IMR-90 (cell line): Measurements from ENCODE around the gene FANCE. TPM values are rescaled to one million over a fixed set of nuclear protein-coding genes. Genes with fewer than 3 reads are reported as not detected.

Source experiments
- ATAC-seq: fragments of 200-7000 bp; cut with Tn5 transposase; 2 replicates; pipeline ENCODE4 v1.9.1; 2020; ENCODE audit warnings: low read depth, mild to moderate bottlenecking, moderate library complexity
- BruUV-seq: library from RNA; stranded (reverse); fragments of 400-500 nt; replicated peaks from 2 replicates; lab custom pipeline; 2021; lab: Mats Ljungman, UMichigan
- CTCF ChIA-PET: fragments of 300-600 bp; formaldehyde crosslinking; extraction: SDS; loops from one replicate; lab custom pipeline; 2021; ENCODE audit warnings: antibody characterized with exemption; lab: Yijun Ruan, JAX
- POLR2A ChIA-PET: fragments of 300-600 bp; sonication (Branson Sonifier 250); formaldehyde crosslinking; loops from one replicate; lab custom pipeline; 2022; ENCODE audit warnings: antibody characterized with exemption; ENCODE audit not compliant: unreplicated experiment; lab: Charles Lee
- DNase-seq: peaks from one replicate; pipeline ENCODE4 v3.0.0; 2013
- H2AFZ ChIP-seq: replicated peaks from 2 replicates; pipeline ENCODE3; 2013; ENCODE audit warnings: low read length, mild to moderate bottlenecking; ENCODE audit not compliant: poor library complexity
- H2AK5ac ChIP-seq: 2 replicates; pipeline ENCODE4 v1.6.1; 2013; ENCODE audit warnings: low read depth, low read length, inconsistent platforms
- H2AK9ac ChIP-seq: replicated peaks from 2 replicates; pipeline ENCODE3; 2013; ENCODE audit warnings: mild to moderate bottlenecking, low read depth, low read length, moderate library complexity; ENCODE audit not compliant: poor library complexity
- H2BK120ac ChIP-seq: 2 replicates; pipeline ENCODE4 v1.6.1; 2013; ENCODE audit warnings: low read depth, low read length, inconsistent platforms
- H2BK15ac ChIP-seq: 3 replicates; pipeline ENCODE4 v1.6.1; 2013; ENCODE audit warnings: low read depth, low read length, inconsistent platforms
- H2BK20ac ChIP-seq: 2 replicates; pipeline ENCODE4 v1.6.1; 2013; ENCODE audit warnings: low read depth, mild to moderate bottlenecking, inconsistent platforms, low read length, moderate library complexity
- H2BK5ac ChIP-seq: 2 replicates; pipeline ENCODE4 v1.6.1; 2013; ENCODE audit warnings: mild to moderate bottlenecking, low read depth, low read length, inconsistent platforms; ENCODE audit not compliant: poor library complexity, severe bottlenecking
- H3K14ac ChIP-seq: replicated peaks from 2 replicates; pipeline ENCODE4 v1.6.1; 2013; ENCODE audit warnings: low read depth, low read length, inconsistent platforms
- H3K18ac ChIP-seq: 2 replicates; pipeline ENCODE4 v1.6.1; 2013; ENCODE audit warnings: low read depth, low read length, control low read depth
- H3K23ac ChIP-seq: 2 replicates; pipeline ENCODE4 v1.6.1; 2013; ENCODE audit warnings: low read depth, low read length, inconsistent platforms
- H3K27ac ChIP-seq: 2 replicates; pipeline ENCODE4 v1.5.1; 2013; ENCODE audit warnings: mild to moderate bottlenecking, control low read depth, low read length; ENCODE audit not compliant: insufficient read depth
- H3K27me3 ChIP-seq: 2 replicates; pipeline ENCODE4 v1.6.1; 2013; ENCODE audit warnings: low read length; ENCODE audit not compliant: control insufficient read depth, insufficient read depth
- H3K36me3 ChIP-seq: 2 replicates; pipeline ENCODE4 v1.6.1; 2013; ENCODE audit warnings: low read length, mixed read lengths; ENCODE audit not compliant: control insufficient read depth, insufficient read depth
- H3K4ac ChIP-seq: 2 replicates; pipeline ENCODE4 v1.6.1; 2013; ENCODE audit warnings: low read depth, low read length, inconsistent platforms
- H3K4me1 ChIP-seq: 2 replicates; pipeline ENCODE4 v1.6.1; 2013; ENCODE audit warnings: low read length, mixed read lengths; ENCODE audit not compliant: control insufficient read depth, insufficient read depth
- H3K4me2 ChIP-seq: 2 replicates; pipeline ENCODE4 v1.6.1; 2013; ENCODE audit warnings: low read depth, mild to moderate bottlenecking, control low read depth, low read length, moderate library complexity
- H3K4me3 ChIP-seq: 2 replicates; pipeline ENCODE4 v1.5.1; 2013; ENCODE audit warnings: low read depth, mild to moderate bottlenecking, control low read depth, low read length, moderate library complexity; ENCODE audit not compliant: insufficient read depth
- H3K56ac ChIP-seq: 2 replicates; pipeline ENCODE4 v1.6.1; 2013; ENCODE audit warnings: low read length, inconsistent platforms; ENCODE audit not compliant: insufficient read depth; ENCODE audit errors: extremely low read depth
- H3K79me1 ChIP-seq, 2 experiments: 2 replicates each; pipeline ENCODE4 v1.6.1; 2013; ENCODE audit warnings: low read length in 2 of 2, inconsistent platforms in 1 of 2, low read depth in 1 of 2
- H3K9ac ChIP-seq: 2 replicates; pipeline ENCODE4 v1.6.1; 2013; ENCODE audit warnings: low read depth, low read length, control low read depth
- H3K9me1 ChIP-seq: 2 replicates; pipeline ENCODE4 v1.6.1; 2013; ENCODE audit warnings: low read length, inconsistent platforms; ENCODE audit not compliant: insufficient read depth
- H3K9me3 ChIP-seq: 2 replicates; pipeline ENCODE4 v1.6.1; 2013; ENCODE audit warnings: low read length; ENCODE audit not compliant: control insufficient read depth, insufficient read depth
- H4K20me1 ChIP-seq: 2 replicates; pipeline ENCODE4 v1.6.1; 2013; ENCODE audit warnings: low read length, inconsistent platforms; ENCODE audit not compliant: insufficient read depth
- H4K5ac ChIP-seq: 2 replicates; pipeline ENCODE4 v1.6.1; 2013; ENCODE audit warnings: mild to moderate bottlenecking, low read depth, low read length, control low read depth
- H4K8ac ChIP-seq, 2 experiments: 2 replicates each; pipeline ENCODE4 v1.6.1; 2013; ENCODE audit warnings: low read depth in 2 of 2, low read length in 2 of 2, control low read depth in 1 of 2, inconsistent platforms in 1 of 2
- H4K91ac ChIP-seq: 2 replicates; pipeline ENCODE4 v1.6.1; 2013; ENCODE audit warnings: low read depth, low read length, inconsistent platforms; ENCODE audit not compliant: insufficient read depth
- BHLHE40 ChIP-seq: fragments of 150-350 bp; IDR thresholded peaks from 2 replicates; pipeline ENCODE4 v1.6.1; 2016; ENCODE audit warnings: mild to moderate bottlenecking, low read depth, low read length
- CHD1 ChIP-seq: IDR thresholded peaks from 2 replicates; pipeline ENCODE4 v1.6.1; 2012; ENCODE audit warnings: low read depth, low read length, improper control_type of control experiment
- FOS ChIP-seq: fragments of 150-350 bp; IDR thresholded peaks from 2 replicates; pipeline ENCODE4 v1.6.1; 2016; ENCODE audit warnings: low read depth, low read length
- MAFK ChIP-seq: IDR thresholded peaks from 2 replicates; pipeline ENCODE4 v1.6.1; 2012; ENCODE audit warnings: low read depth, low read length, improper control_type of control experiment
- RCOR1 ChIP-seq: IDR thresholded peaks from 2 replicates; pipeline ENCODE4 v1.6.1; 2012; ENCODE audit warnings: mild to moderate bottlenecking, low read length, improper control_type of control experiment; ENCODE audit not compliant: insufficient replicate concordance
- RFX5 ChIP-seq: IDR thresholded peaks from 2 replicates; pipeline ENCODE4 v1.8.0; 2012; ENCODE audit warnings: low read depth, mild to moderate bottlenecking, low read length, moderate library complexity
- SMC3 ChIP-seq: fragments of 150-350 bp; IDR thresholded peaks from 2 replicates; pipeline ENCODE4 v1.6.1; 2016; ENCODE audit warnings: low read depth, mild to moderate bottlenecking, antibody characterized with exemption, low read length, moderate library complexity
- WGBS, 2 experiments: methylation state at CpG; one replicate each; pipeline versions ENCODE4 v1.1.5 to v1.1.7; 2013; ENCODE audit warnings: missing lambda C conversion rate in 2 of 2; ENCODE audit not compliant: insufficient read length in 1 of 2; ENCODE audit errors: extremely low coverage in 2 of 2; 5-methylcytosine and 5-hydroxymethylcytosine counted together
- dilution Hi-C: fragments of 300-500 bp; cut with HindIII; formaldehyde crosslinking; loops from one replicate; pipeline ENCODE4 v1.14.3; 2018; ENCODE audit warnings: low sequenced_read_pairs; ENCODE audit not compliant: unreplicated experiment
- in situ Hi-C: fragments of 300-500 bp; cut with MboI; formaldehyde crosslinking; loops from 3 replicates; pipeline ENCODE4 v1.14.3; 2019; ENCODE audit warnings: low sequenced_read_pairs, inconsistent platforms, mixed read lengths
- intact Hi-C: fragments of 100-400 bp; cut with micrococcal nuclease; formaldehyde crosslinking; loops from 2 replicates; pipeline ENCODE4 v1.10.0; 2022
- polyA plus RNA-seq, 3 experiments: library from polyadenylated mRNA; depleted of rRNA; stranded (reverse); fragments of >200 nt; gene quantifications; 2 replicates each; pipeline ENCODE4 v1.2.3, GENCODE V29; 2012; ENCODE audit warnings: low replicate concordance in 1 of 3
- total RNA-seq: library from RNA; depleted of rRNA; stranded (reverse); fragments of >200 nt; gene quantifications from 2 replicates; pipeline ENCODE4 v1.2.3, GENCODE V29; 2012
- TF ChIP-seq, protein P1 (sequence below): conservative IDR thresholded peaks from 2 replicates; pipeline ENCODE4 v1.5.1; 2012; ENCODE audit warnings: mild to moderate bottlenecking, low read depth, low read length, improper control_type of control experiment
- TF ChIP-seq, protein P2 (sequence below): fragments of 150-350 bp; IDR thresholded peaks from 2 replicates; pipeline ENCODE4 v1.6.1; 2017; ENCODE audit warnings: mild to moderate bottlenecking, antibody characterized with exemption, low read length, low read depth
- TF ChIP-seq, protein P3 (sequence below): fragments of 150-350 bp; IDR thresholded peaks from 2 replicates; pipeline ENCODE4 v1.6.1; 2016; ENCODE audit warnings: low read depth, mild to moderate bottlenecking, low read length, moderate library complexity, borderline replicate concordance

FANCE gene
- total and polyA plus RNA-seq, 2 of the 4 experiments (the other 2 are of a cell fraction) = 7.1 to 9.1 TPM

DNA sequence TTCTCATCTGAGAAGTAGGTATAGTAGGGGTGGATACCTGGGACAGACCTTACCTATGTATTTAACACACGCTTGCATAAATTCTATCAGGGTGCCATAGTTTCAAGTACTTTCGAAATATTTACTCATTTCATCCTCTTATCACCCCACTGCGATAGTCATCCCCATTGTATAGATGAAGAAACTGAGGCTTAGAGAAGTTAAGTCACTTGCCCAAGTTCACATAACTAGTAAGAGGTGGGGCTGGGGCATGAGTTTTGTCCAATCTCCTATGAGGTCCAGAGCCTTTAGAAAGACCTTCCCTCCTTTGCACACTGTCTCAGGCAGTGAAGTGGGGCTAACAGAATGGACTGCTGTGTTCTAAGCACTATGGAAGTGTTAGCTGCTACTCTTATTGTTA lies 54.4 kb downstream of the FANCE start:
- ATAC-seq (no peak), DNase-seq (no peak)
- CTCF ChIA-PET = no interaction called here
- H4K20me1 ChIP-seq = no peaks in the 10 kb centered on the region
- no peaks in the 10 kb centered on the region for H3K9me1 ChIP-seq
- H3K36me3 ChIP-seq = no peaks in the 10 kb centered on the region
- H3K4me3 ChIP-seq = no peak overlapping the region
- H2AK9ac ChIP-seq = no peak overlapping the region
- H3K4ac ChIP-seq = no peak overlapping the region
- H3K23ac ChIP-seq = no peak overlapping the region
- H4K8ac ChIP-seq = no peak overlapping the region
- H3K4me1 ChIP-seq = 0 out of 2 replicates have a peak, but pooled peaks cover 1% of the 10 kb centered on the region
- no peak overlapping the region for H2BK15ac ChIP-seq
- H3K14ac ChIP-seq = no peak overlapping the region
- POLR2A ChIA-PET = no interaction called here
- peaks cover 60% of the 10 kb centered on the region for H3K27me3 ChIP-seq
- no peak overlapping the region for H3K18ac ChIP-seq
- BruUV-seq = no TSS peak
- no peak overlapping the region for H3K27ac ChIP-seq
- H2BK5ac ChIP-seq = no peak overlapping the region
- no peak overlapping the region for H2BK20ac ChIP-seq
- no peak overlapping the region for H3K56ac ChIP-seq
- no peak overlapping the region for H4K5ac ChIP-seq
- H4K91ac ChIP-seq = no peak overlapping the region
- in situ Hi-C loops (no loop called here), intact Hi-C loops (no loop called here), dilution Hi-C loops (no loop called here)
- TF ChIP-seq BHLHE40 = no peak
- TF ChIP-seq, protein P1, sequence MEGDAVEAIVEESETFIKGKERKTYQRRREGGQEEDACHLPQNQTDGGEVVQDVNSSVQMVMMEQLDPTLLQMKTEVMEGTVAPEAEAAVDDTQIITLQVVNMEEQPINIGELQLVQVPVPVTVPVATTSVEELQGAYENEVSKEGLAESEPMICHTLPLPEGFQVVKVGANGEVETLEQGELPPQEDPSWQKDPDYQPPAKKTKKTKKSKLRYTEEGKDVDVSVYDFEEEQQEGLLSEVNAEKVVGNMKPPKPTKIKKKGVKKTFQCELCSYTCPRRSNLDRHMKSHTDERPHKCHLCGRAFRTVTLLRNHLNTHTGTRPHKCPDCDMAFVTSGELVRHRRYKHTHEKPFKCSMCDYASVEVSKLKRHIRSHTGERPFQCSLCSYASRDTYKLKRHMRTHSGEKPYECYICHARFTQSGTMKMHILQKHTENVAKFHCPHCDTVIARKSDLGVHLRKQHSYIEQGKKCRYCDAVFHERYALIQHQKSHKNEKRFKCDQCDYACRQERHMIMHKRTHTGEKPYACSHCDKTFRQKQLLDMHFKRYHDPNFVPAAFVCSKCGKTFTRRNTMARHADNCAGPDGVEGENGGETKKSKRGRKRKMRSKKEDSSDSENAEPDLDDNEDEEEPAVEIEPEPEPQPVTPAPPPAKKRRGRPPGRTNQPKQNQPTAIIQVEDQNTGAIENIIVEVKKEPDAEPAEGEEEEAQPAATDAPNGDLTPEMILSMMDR = no peak
- TF ChIP-seq SMC3 = no peak
- TF ChIP-seq FOS = no peak
- no peak for TF ChIP-seq MAFK
- no peak for TF ChIP-seq RFX5
- no peak for TF ChIP-seq RCOR1
- TF ChIP-seq, protein P2, sequence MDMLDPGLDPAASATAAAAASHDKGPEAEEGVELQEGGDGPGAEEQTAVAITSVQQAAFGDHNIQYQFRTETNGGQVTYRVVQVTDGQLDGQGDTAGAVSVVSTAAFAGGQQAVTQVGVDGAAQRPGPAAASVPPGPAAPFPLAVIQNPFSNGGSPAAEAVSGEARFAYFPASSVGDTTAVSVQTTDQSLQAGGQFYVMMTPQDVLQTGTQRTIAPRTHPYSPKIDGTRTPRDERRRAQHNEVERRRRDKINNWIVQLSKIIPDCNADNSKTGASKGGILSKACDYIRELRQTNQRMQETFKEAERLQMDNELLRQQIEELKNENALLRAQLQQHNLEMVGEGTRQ = no peak
- TF ChIP-seq, protein P3, sequence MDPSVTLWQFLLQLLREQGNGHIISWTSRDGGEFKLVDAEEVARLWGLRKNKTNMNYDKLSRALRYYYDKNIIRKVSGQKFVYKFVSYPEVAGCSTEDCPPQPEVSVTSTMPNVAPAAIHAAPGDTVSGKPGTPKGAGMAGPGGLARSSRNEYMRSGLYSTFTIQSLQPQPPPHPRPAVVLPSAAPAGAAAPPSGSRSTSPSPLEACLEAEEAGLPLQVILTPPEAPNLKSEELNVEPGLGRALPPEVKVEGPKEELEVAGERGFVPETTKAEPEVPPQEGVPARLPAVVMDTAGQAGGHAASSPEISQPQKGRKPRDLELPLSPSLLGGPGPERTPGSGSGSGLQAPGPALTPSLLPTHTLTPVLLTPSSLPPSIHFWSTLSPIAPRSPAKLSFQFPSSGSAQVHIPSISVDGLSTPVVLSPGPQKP = no peak
- TF ChIP-seq CHD1 = no peak
- no peak overlapping the region for H2AFZ ChIP-seq
- H3K9ac ChIP-seq = no peak overlapping the region
- no CpG with 5 or more reads among the region's 3 CpGs for WGBS, 2 experiments
- no peak overlapping the region for H2AK5ac ChIP-seq
- no peak overlapping the region for H3K4me2 ChIP-seq
- no peaks in the 10 kb centered on the region for H3K79me1 ChIP-seq
- H3K9me3 ChIP-seq = peaks cover 5% of the 10 kb centered on the region; the same call in 1 of the 2 replicates
- H2BK120ac ChIP-seq = no peak overlapping the region
